ENCODE data around the gene CXCR5. TPM values are rescaled to one million over a fixed set of nuclear protein-coding genes. Genes with fewer than 3 reads are reported as not detected.

Gene CXCR5
- total and polyA plus RNA-seq, 10 of the 15 experiments (the other 5 are each of a cell fraction or from before 2014, with no cell fraction given): 0.03 to 0.63 (median 0.25) TPM

DNA sequence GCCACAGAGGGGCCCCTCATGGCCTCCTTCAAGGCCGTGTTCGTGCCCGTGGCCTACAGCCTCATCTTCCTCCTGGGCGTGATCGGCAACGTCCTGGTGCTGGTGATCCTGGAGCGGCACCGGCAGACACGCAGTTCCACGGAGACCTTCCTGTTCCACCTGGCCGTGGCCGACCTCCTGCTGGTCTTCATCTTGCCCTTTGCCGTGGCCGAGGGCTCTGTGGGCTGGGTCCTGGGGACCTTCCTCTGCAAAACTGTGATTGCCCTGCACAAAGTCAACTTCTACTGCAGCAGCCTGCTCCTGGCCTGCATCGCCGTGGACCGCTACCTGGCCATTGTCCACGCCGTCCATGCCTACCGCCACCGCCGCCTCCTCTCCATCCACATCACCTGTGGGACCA lies 10.0 kb downstream of the CXCR5 start (continued):
- TF ChIP-seq ZNF687 (IDR thresholded peaks at IDR 0.05) (no peak), SMARCA5 (IDR thresholded peaks at IDR 0.05) (no peak), WRNIP1 (IDR thresholded peaks at IDR 0.05; ENCODE audit: borderline replicate concordance, low read depth, low read length) (no peak), NFYA (IDR thresholded peaks at IDR 0.05; ENCODE audit: borderline replicate concordance, low read depth, low read length) (no peak), RAD21 (IDR thresholded peaks at IDR 0.05; ENCODE audit: insufficient read depth, low read depth, low read length) (no peak)

DNA sequence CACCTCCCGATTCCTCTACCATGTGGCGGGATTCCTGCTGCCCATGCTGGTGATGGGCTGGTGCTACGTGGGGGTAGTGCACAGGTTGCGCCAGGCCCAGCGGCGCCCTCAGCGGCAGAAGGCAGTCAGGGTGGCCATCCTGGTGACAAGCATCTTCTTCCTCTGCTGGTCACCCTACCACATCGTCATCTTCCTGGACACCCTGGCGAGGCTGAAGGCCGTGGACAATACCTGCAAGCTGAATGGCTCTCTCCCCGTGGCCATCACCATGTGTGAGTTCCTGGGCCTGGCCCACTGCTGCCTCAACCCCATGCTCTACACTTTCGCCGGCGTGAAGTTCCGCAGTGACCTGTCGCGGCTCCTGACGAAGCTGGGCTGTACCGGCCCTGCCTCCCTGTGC lies 10.5 kb downstream of the CXCR5 start:
- no peak overlapping the region for H3K4me2 ChIP-seq (ENCODE audit: control insufficient read depth, insufficient read depth)
- H3K4me1 ChIP-seq (ENCODE audit: control insufficient read depth, insufficient read depth, low read length): peaks cover 44% of the 10 kb centered on the region
- no TSS peak for BruUV-seq (replicated peaks)
- no peak for FAIRE-seq
- ChIA-PET SMC1A (ENCODE audit: uncharacterized antibody, unreplicated experiment) (interaction anchor here (1.4 to 2.9 kb wide), 9 partner anchors 16 to 204 kb away, joined by 4 to 21 read pairs (median 8); partner anchors contain the start of gene DDX6), RAD21 (ENCODE audit: unreplicated experiment) (interaction anchor here (1.0 to 2.9 kb wide), 8 partner anchors 11 to 204 kb away, joined by 3 to 24 read pairs (median 8); partner anchors contain the start of gene CXCR5), CTCF (interaction anchor here (1.0 to 3.3 kb wide), 14 partner anchors 10 to 204 kb away, joined by 3 to 37 read pairs (median 5); partner anchors contain the start of genes BCL9L, CXCR5 and DDX6), POLR2A (interaction anchor here (0.5 to 2.7 kb wide), 6 partner anchors 17 to 103 kb away, joined by 3 to 13 read pairs (median 4); partner anchors contain the start of genes BCL9L and DDX6)
- no peak overlapping the region for H3K27ac ChIP-seq (ENCODE audit: control insufficient read depth, insufficient read depth)
- no peaks in the 10 kb centered on the region; a peak in 2 of 4 replicates for H3K36me3 ChIP-seq (ENCODE audit: control insufficient read depth in 2 of 2, insufficient read depth in 2 of 2, low read length in 1 of 2)
- no peaks in the 10 kb centered on the region for H4K20me1 ChIP-seq (ENCODE audit: control insufficient read depth, insufficient read depth)
- no peak for TF ChIP-seq TARDBP (IDR thresholded peaks at IDR 0.05; ENCODE audit: borderline replicate concordance)
- TF ChIP-seq FOXM1 (IDR thresholded peaks at IDR 0.05; ENCODE audit: low read depth, low read length): no peak
- TF ChIP-seq SMARCA5 (IDR thresholded peaks at IDR 0.05): no peak
- no peak for TF ChIP-seq SP1 (IDR thresholded peaks at IDR 0.05; ENCODE audit: low read depth, low read length)
- TF ChIP-seq MTA2 (IDR thresholded peaks at IDR 0.05; ENCODE audit: low read depth): no peak
- no peak for TF ChIP-seq HDGF (IDR thresholded peaks at IDR 0.05)
- TF ChIP-seq IRF4 (IDR thresholded peaks at IDR 0.05; ENCODE audit: low read depth, low read length): no peak
- TF ChIP-seq LARP7 (IDR thresholded peaks at IDR 0.05): no peak
- TF ChIP-seq MXI1 (IDR thresholded peaks at IDR 0.05; ENCODE audit: low read depth, low read length): no peak
- no peak for TF ChIP-seq ZNF592 (IDR thresholded peaks at IDR 0.05)
- no peaks in the 10 kb centered on the region; a peak in 2 of 4 replicates for H3K27me3 ChIP-seq (replicated peaks in 1 of 2; ENCODE audit: control insufficient read depth in 2 of 2, insufficient read depth in 2 of 2, low read length in 1 of 2)
- no peaks in the 10 kb centered on the region for H3K9me3 ChIP-seq (replicated peaks; ENCODE audit: control insufficient read depth, insufficient read depth, low read length)
- no peak for ATAC-seq
- H3K79me2 ChIP-seq (ENCODE audit: control insufficient read depth, insufficient read depth, low read length): no peaks in the 10 kb centered on the region
- intact Hi-C loops (cut with micrococcal nuclease; ENCODE audit: unreplicated experiment) (no loop called here), in situ Hi-C loops (cut with MboI) (no loop called here)
- H3K4me3 ChIP-seq: no peak overlapping the region
- H3K9ac ChIP-seq (ENCODE audit: control insufficient read depth, insufficient read depth, low read length): no peak overlapping the region
- no peak overlapping the region for H2AFZ ChIP-seq (ENCODE audit: control insufficient read depth, low read depth, low read length)
- no peak for DNase-seq (ENCODE audit: low read depth, low spot score)
- WGBS (ENCODE audit: insufficient coverage, insufficient replicate concordance, low lambda C conversion rate, missing lambda C conversion rate): 89% methylated on average over 19 of the region's 19 CpGs
